ENCODE data around the gene NR1I2.

NR1I2 gene

GRCh38 chr3:119779731-119780383 lies 2.0 kb upstream of the NR1I2 start:
- DNase-seq = no peak

- no peak for DNase-seq
Observed at GRCh38 chr3:119782460-119782859, 559 bp downstream of the NR1I2 start.

DNA sequence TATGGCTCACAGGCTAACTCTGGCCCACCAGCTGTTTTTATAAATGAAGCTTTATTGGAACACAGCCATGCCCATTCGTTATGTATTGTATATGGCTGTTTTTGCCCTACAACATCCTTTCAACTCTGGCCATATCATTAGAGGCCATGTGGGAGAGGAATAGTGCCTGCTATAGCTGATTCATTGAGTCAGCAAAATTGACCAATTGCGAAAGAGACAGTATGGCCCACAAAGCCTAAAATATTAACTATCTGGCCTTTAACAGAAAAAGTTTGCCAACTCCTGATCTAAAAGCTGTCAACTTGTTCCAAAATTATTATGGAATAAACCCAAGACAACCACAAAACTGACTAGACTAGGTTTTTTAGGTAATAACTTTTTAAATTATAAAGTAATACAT lies 1.4 kb downstream of the NR1I2 start:
- no peak for DNase-seq

- no peak for DNase-seq
Observed at GRCh38 chr3:119783883-119784282, 2.0 kb downstream of the NR1I2 start.

GRCh38 chr3:119786409-119786808 lies 4.5 kb downstream of the NR1I2 start:
- DNase-seq = no peak

DNA sequence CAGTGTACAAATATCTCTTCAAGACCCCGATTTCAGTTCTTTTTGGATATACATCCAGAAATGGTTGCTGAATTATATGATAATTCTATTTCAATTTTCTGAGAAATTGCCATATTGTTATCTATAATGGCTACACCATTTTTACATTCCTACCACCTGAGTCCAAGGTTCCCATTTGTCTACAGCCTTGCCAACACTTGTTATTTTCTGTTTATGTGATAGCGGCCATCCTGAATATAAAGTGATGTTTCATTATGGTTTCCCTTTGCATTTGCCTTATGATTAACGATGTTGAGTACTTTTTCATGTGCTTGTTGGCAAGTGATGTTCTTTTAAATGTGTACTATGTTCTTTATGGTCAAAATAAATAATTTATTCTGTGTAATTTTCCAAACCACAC lies 8.5 kb downstream of the NR1I2 start:
- no peak for DNase-seq

GRCh38 chr3:119792270-119792669 lies 10.4 kb downstream of the NR1I2 start:
- no peak for DNase-seq

DNA sequence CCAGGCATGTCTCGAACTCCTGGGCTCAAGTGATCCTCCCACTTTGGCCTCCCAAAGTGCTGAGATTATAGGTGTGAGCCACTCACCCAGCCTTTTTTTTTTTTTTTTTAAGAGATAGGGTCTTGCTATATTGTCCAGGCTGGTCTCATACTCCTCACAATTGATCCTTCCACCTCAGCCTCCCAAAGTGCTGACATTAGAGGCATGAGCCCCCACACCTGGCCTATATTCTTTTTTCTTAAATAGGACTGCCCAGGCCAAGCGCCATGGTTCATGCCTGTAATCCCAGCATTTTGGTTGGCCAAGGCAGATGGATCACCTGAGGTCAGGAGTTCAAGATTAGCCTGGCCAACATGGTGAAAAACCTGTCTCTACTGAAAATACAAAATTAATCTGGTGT lies 12.5 kb downstream of the NR1I2 start:
- DNase-seq = no peak

DNA sequence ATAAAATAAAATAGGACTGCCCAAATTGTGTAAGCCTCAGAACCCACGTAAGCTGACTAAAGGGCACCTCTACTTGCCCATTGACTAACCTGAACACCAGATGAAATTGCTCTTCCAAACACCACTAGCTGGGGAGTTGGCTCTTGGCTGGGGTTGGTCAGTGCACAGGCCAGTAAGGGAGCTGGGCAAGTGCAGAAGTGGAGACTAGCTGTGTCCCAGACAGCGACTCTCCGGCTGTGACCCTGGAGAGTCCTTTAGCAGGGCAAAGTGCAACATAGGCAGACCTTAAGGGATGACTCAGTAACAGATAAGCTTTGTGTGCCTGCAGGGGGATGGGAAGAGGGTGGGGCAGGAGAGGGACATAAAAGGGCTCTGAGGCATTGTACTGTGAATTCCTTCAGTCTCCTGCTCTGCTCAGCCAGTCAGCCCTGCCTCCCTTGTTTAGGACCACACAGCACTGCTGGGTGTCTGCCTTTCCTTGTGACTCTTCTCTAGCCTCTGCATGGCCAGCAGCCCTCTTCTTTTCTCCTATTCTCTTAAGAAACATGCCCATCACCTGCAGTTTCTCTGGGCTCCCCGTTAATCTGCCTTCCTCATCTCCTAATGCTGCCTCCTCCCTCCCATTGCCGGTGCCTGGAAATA lies 13.2 kb downstream of the NR1I2 start:
- DNase-seq = no peak

DNA sequence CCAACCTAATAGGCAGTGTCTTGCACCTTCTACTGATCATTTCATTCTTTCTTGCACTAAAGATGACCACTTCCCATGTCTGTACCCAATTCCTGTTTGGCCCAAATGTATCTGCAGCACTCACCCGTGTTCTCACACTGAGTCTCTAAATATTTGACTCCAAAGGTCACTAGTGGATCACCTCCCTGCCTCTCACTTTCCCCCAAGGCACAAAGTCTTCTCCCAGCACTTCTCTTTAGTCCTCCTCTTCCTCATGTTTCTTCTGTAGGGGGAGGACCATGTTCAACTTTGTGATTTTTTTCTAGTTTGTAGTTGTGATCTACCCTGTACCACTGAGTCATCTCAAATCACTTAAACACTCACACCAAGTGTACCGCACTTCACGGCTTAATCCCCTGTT lies 13.9 kb downstream of the NR1I2 start:
- no peak for DNase-seq

- no peak for DNase-seq
Observed at GRCh38 chr3:119796368-119796767, 14.5 kb downstream of the NR1I2 start.

DNA sequence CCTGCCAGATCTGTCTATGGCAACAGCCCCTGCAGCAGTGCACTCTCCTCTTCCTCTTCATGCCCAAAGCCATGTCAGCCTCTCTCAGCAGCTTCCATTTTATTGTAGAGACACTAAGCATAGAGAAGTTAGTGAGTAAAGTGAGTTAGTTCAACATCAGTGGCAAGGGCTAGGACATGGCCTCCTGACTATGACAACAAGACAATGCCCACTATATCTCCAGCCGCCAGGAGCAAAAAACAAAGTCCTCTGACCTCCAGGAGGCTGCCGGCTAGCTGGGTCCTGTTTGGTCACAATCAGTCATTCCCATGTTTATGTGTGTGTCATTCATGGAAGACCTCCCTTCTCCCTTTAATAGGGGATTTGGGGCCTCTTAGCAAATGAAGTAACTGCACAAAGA lies 14.9 kb downstream of the NR1I2 start:
- DNase-seq = no peak

- no peak for DNase-seq
Observed at GRCh38 chr3:119800844-119801243, 18.9 kb downstream of the NR1I2 start.

DNA sequence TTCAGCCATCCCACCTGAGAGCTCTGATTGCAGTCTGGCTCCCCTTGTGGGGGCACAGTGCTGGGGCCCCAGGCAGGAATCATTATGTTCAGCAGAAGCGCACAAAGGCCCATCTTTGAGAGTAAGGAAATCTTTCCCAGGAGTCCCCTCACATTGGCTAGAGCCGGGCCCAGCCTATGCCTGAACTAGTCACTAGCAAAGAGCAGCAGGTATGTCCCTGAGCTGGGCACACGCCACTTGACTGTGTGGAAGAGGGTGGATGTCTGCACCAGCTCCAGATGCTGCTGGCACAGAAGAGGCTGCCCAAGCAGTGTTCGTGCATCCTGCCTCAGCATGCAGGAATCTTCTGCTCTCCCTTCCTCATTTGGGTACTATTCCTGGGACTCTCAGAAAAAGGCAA lies 26.3 kb downstream of the NR1I2 start:
- DNase-seq = no peak

- no peak for DNase-seq
Observed at GRCh38 chr3:119808843-119809242, 26.9 kb downstream of the NR1I2 start.

GRCh38 chr3:119809249-119810017 lies 27.5 kb downstream of the NR1I2 start:
- no peak for DNase-seq

GRCh38 chr3:119810018-119810435 lies 28.1 kb downstream of the NR1I2 start:
- DNase-seq = no peak

DNA sequence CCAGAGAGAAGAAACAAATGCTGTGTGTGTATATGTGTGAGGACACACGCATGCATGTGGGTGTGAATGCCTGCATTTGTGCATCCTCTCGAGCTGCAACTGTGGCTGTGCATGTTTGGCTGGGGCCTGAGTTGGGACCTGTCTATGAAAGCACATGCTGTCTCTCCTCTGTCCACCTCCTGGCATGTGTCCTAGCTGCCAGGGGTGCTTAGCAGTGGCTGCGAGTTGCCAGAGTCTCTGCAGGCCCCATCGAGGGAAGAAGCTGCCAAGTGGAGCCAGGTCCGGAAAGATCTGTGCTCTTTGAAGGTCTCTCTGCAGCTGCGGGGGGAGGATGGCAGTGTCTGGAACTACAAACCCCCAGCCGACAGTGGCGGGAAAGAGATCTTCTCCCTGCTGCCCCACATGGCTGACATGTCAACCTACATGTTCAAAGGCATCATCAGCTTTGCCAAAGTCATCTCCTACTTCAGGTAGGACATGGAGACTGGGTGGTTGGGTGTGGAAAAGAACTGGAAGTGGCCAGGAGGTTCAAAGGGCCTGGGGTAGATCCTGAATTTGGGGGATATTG lies 30.7 kb downstream of the NR1I2 start:
- no peak for DNase-seq

DNA sequence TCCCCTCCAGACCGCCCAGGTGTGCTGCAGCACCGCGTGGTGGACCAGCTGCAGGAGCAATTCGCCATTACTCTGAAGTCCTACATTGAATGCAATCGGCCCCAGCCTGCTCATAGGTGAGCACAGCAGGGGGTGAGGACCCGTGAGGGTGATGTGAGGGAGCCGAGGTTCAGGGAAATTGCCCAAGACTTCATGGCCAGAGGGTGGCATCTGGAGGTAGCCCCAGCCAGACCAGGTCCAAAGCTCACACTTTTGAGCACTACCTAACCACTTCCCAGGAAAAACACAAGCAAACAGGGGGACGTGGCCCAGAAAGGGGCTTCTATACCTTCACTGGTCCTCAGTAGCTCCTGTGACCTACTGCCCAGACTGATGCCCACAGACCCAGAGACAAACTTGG lies 33.8 kb downstream of the NR1I2 start:
- DNase-seq = no peak

GRCh38 chr3:119817071-119817470 lies 35.2 kb downstream of the NR1I2 start:
- DNase-seq = no peak

DNA sequence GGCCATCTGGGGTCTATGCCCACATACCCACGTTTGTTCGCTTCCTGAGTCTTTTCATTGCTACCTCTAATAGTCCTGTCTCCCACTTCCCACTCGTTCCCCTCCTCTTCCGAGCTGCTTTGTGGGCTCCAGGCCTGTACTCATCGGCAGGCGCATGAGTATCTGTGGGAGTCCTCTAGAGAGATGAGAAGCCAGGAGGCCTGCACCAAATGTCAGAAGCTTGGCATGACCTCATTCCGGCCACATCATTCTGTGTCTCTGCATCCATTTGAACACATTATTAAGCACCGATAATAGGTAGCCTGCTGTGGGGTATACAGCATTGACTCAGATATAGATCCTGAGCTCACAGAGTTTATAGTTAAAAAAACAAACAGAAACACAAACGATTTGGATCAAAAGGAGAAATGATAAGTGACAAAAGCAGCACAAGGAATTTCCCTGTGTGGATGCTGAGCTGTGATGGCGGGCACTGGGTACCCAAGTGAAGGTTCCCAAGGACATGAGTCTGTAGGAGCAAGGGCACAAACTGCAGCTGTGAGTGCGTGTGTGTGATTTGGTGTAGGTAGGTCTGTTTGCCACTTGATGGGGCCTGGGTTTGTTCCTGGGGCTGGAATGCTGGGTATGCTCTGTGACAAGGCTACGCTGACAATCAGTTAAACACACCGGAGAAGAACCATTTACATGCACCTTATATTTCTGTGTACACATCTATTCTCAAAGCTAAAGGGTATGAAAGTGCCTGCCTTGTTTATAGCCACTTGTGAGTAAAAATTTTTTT lies 35.9 kb downstream of the NR1I2 start:
- DNase-seq = no peak

DNA sequence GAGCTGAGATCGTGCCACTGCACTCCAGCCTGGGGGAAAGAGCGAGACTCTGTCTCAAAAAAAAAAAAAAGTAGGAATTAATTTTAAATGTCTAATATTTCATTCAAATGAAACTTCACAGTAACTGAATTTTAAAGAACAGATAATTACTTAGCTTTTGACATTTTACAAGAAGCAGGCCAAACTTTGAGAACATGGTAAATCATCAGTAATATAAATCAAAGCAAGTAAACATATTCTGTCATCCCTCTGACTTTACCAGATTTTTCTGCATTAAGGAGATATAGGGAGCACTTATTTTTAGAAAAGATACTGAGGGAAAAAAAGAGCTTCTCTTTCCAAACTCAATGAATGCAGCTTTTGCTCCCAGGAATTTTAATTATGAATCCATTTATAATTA lies 37.0 kb downstream of the NR1I2 start:
- DNase-seq = no peak

- no peak for DNase-seq
Observed at GRCh38 chr3:119819806-119820205, 37.9 kb downstream of the NR1I2 start.

All from SHP77 treated with DMSO at 0.1 percent for 48 hours (cell line).